ENCODE measurements around the gene ARL13B.

ARL13B gene

DNA sequence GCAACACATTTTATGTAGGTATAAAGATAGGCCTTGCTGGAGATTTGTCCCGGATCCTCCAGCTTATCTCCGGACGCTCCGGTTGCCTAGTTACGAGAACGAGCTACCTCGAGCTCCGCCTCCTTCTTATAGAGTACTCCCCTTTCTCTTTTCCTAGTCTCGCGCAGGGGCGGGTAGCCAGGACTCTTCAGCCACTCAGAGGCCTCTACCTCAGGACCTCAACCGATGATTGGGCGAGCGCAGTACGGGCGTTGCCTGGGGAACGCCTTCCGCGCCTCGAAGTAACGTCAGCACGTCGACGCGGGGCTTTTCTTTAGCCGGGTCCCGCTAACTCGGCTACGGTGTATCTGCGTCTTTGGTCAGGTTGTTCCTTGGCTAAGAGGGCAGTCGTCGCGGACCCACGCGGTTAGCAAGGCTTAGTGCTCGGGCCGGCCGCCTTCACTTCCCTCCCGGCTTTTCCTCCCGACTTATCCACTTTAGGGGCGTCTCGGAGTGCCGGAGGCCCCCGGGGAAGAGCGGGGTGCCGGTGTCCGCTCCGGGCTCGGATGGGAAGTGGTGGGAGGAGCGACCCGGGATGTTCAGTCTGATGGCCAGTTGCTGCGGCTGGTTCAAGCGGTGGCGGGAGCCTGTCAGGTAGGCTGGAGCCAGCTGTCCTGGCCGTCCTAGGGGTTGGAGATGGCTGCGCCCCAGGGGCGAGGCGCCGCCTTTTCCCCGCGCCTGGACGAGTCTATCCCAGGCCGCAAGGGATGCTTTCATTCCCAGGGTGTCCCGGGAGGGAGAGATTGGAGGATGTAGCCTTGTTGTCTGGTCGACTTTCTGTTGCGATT, at the start of gene ARL13B:
TSS of gene ARL13B (plus strand) at position 306 of the 827 bp plus-strand sequence. CDS start at position 575, 269 bp downstream.
- peak; percentile 85 for TF ChIP-seq GATA2 (IDR thresholded peaks at IDR 0.05; ENCODE audit: low read depth, low read length)
- no peak for TF ChIP-seq GATA3 (IDR thresholded peaks at IDR 0.05; ENCODE audit: low read depth, low read length)

GRCh38 chr3:93931597-93932229, 48.2 kb upstream of the ARL13B start:
- TF ChIP-seq GATA2 (IDR thresholded peaks at IDR 0.05; ENCODE audit: low read depth, low read length) (no peak), GATA3 (IDR thresholded peaks at IDR 0.05; ENCODE audit: low read depth, low read length) (no peak)

- TF ChIP-seq GATA3 (IDR thresholded peaks at IDR 0.05; ENCODE audit: low read depth, low read length) (no peak), GATA2 (IDR thresholded peaks at IDR 0.05; ENCODE audit: low read depth, low read length) (no peak)
Measured at GRCh38 chr3:93934366-93935046, 45.4 kb upstream of the ARL13B start.

DNA sequence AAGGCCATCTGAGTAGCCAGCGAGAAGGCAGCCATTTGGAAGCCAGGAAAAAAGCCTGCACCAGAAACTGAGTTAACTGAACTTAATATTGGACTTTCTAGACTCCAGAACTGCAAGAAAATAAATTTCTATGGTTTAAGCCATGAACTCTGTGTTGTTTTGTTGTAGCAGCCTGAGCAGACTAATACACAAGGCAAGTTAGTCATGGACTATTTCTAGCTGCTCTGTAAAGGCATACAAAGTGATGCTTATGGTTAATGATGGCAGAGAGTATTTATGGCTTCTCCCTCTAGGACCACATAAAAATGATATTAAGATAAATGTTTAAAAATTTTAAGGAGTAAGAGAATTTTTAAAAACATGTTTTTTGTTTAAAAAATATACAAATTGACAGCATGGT, 43.4 kb upstream of the ARL13B start:
- TF ChIP-seq GATA2 (IDR thresholded peaks at IDR 0.05; ENCODE audit: low read depth, low read length) = no peak

DNA sequence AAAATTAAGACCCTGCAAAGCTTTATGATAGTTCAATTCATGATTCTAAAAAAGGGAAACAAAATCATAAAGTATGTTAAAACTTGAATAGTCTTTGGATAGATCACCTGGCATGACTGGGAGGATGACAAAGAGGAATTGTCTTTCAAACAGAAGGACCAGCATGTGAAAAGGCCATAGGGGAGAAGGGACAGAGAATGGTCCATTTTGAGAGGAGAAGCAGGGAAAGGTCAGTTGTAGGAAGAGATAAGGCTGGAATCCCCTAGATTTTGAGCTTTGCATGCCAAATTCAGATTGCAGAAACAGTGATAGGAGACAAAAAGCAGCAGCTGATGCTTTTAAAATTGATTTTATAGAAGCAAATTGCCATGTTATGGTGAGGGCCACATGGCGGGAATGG, 18.9 kb upstream of the ARL13B start:
- TF ChIP-seq GATA2 (IDR thresholded peaks at IDR 0.05; ENCODE audit: low read depth, low read length) = no peak
- TF ChIP-seq GATA3 (IDR thresholded peaks at IDR 0.05; ENCODE audit: low read depth, low read length) = no peak

GRCh38 chr3:93961489-93961888, 18.5 kb upstream of the ARL13B start:
- no peak for TF ChIP-seq GATA3 (IDR thresholded peaks at IDR 0.05; ENCODE audit: low read depth, low read length)
- TF ChIP-seq GATA2 (IDR thresholded peaks at IDR 0.05; ENCODE audit: low read depth, low read length) = no peak

GRCh38 chr3:93962798-93963197, 17.2 kb upstream of the ARL13B start:
- TF ChIP-seq GATA2 (IDR thresholded peaks at IDR 0.05; ENCODE audit: low read depth, low read length) = no peak

- TF ChIP-seq GATA2 (IDR thresholded peaks at IDR 0.05; ENCODE audit: low read depth, low read length) (no peak), GATA3 (IDR thresholded peaks at IDR 0.05; ENCODE audit: low read depth, low read length) (no peak)
Measured at GRCh38 chr3:93969443-93969842, 10.5 kb upstream of the ARL13B start.

GRCh38 chr3:93969997-93970396, 10.0 kb upstream of the ARL13B start:
- TF ChIP-seq GATA2 (IDR thresholded peaks at IDR 0.05; ENCODE audit: low read depth, low read length) (no peak), GATA3 (IDR thresholded peaks at IDR 0.05; ENCODE audit: low read depth, low read length) (no peak)

DNA sequence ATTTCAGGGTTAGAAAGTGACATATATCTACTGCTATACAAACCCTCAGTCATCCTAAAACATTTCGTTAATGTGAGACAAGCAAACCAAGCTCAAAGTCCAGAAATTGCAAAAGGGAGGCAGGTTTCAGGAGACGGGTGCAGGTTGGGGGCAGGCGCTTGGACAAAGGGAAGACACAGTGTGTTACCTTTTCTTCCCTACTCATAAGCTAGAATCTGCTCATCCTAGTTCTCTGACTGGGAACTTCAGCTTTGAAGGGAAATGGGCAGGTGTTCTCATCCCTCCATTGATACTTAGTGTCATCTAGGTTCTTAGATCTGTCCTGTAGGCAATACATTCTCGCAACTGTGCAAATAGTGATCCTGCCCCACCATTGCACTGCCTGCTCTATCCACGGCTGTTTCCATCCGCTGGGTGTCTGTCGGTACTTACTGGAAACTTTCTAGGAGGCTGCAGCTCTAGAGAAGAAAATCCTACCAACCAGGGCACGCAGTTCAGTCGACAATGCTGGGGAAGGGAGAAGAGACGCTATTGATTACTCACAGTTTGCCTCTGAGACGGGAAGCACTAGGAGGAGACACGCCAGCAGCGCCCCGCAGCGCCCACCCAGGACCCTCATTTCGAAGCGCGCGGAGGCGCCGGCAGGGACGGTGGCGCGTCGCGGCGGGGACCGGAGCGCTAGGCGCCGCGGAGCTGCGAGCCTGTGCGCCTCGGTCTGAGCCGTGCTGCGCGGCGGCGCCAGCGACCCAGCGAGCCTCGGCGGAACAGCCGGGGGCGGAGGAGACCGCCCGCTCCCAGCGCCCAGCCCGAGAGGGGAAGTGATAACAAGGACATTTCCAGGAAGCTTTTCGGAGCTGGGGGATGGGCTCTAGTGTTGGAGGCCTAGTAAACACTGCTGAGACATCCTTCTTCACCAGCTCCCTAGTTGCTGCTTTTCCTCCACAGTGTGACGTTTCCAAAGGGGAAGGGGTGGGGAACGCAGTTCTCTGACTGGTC, 6.5 kb upstream of the ARL13B start, which contains the start of gene PROS1:
TSS of gene PROS1 (minus strand) at position 766 of the 996 bp plus-strand sequence. CDS start at position 619, 147 bp downstream.
- TF ChIP-seq GATA3 (IDR thresholded peaks at IDR 0.05; ENCODE audit: low read depth, low read length) (no peak), GATA2 (IDR thresholded peaks at IDR 0.05; ENCODE audit: low read depth, low read length) (peak; percentile 29; the same call in 1 of the 2 replicates)

DNA sequence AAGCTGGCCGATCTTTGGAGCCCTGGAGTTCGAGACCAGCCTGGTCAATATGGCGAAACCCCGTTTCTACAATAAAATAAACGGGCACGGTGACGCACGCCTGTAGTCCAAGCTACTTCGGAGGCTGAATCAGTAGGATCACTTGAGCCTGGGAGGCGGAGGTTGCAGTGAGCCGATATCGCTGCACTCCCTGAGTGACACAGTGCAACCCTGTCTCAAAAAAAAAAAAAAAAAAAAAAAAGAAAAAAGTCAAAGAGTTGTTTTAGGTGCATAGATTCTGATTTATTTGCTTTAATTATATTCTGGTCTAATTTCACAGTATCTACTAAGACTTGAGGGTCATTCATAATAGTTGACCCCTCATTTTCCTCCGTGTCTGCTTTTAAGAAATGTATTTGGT, 1.7 kb downstream of the ARL13B start:
- TF ChIP-seq GATA2 (IDR thresholded peaks at IDR 0.05; ENCODE audit: low read depth, low read length) (no peak), GATA3 (IDR thresholded peaks at IDR 0.05; ENCODE audit: low read depth, low read length) (no peak)

- no peak for TF ChIP-seq GATA3 (IDR thresholded peaks at IDR 0.05; ENCODE audit: low read depth, low read length)
- TF ChIP-seq GATA2 (IDR thresholded peaks at IDR 0.05; ENCODE audit: low read depth, low read length) = no peak
Measured at GRCh38 chr3:93983408-93983807, 3.5 kb downstream of the ARL13B start.

DNA sequence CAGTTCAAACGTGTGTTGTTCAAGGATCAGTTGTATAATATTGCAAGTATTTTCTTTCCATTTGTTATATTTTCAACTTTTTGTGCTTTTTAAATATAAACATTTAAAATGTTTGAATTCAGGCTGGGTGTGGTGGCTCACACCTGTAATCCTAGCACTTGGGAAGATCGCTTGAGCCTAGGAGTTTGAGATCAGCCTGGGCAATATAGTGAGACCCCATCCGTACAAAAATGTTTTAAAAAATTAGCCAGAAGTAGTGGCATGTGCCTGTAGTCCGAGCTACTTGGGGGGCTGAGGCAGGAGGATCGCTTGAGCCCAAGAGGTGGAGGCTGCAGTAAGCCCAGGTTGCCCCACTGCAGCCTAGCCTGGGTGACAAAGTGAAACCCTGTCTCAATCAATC, 4.7 kb downstream of the ARL13B start:
- TF ChIP-seq GATA3 (IDR thresholded peaks at IDR 0.05; ENCODE audit: low read depth, low read length) = no peak

Data from SH-SY5Y (cell line).